ENCODE measurements around the gene SLC2A4. TPM values are rescaled to one million over a fixed set of nuclear protein-coding genes. Genes with fewer than 3 reads are reported as not detected.

The SLC2A4 gene
- total RNA-seq, 2 experiments from 2014 or later: not detected

DNA sequence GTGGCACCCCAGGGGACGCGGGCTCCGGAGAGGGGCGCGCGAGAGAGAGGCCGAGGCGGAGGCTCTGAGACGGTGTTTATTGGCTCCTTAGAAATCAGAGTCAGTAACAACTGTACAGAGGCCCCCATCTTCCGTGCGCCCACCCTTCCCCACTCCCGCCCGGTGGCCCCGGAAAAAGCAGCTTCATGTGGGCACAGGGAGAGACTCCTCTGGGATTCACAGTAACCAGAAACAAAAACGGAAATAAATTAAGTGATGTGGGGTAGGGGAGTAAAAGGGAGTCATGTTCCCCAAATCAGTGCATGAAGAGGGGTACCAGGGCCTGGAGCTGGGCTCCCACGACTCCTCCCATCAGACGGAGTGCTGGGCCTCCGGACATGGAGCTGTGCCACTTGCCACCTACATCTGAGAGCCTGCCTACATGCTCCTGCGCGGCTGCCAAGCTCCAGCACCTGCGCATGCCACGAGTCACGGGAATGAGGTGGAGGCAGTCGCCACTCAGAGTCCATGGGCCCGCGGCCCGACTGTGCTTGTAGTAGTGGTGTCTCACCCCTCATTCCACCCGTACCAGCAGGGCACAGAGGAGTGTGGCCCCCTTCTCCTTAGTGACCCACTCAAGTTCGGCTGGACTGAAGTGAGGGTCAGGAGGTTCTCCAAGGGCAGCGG is 34.2 kb downstream of the SLC2A4 start:
- Mint-ChIP-seq H3K27me3 (no peaks in the 10 kb centered on the region), H3K9me3 (no peaks in the 10 kb centered on the region), H3K4me1 (peaks cover 23% of the 10 kb centered on the region), H3K36me3 (peaks cover 18% of the 10 kb centered on the region), H3K4me3 (peak overlapping the region; percentile 93), H3K27ac (peak overlapping the region; percentile 95)
- ATAC-seq (ENCODE audit: low read depth) (no peak), DNase-seq (no peak)
- POLR2A ChIA-PET: interaction anchor here (0.6 to 5.1 kb wide), 8 partner anchors 11 to 232 kb away, joined by 3 to 51 read pairs (median 6); partner anchors contain the start of genes ACAP1, NEURL4 and POLR2A

DNA sequence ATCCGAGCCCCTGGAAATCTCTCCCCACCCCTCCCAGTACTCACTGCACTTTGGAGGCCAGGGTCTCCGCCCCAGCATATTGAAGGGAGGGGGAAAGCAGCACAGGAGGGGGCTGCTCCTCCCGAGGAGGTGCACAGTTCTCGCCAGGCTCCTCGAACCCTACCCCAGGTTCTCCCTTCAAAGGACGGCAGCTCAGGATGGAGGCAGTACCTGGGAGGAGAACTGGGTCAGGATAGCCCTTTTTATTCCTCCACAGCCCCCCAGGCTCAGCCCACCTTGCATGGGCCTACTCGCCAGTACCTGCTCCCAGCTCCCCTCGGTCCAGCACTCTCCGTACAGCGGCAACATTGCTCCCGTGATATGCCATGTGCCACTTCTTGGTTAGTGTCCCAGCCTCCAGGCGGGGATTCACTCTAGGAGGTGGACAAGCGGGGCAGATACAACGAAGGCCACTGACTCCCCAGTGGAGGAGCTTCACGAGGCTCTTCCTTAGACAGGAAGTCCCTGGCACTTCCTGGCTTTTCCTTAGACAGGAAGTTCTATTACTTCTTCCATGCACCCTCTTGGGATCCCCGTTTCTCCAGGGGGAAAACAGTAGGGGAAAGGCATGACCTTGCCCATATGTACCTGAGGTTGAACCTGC is 35.8 kb downstream of the SLC2A4 start:
- H3K4me3 Mint-ChIP-seq: peak overlapping the region; percentile 30
- H3K4me1 Mint-ChIP-seq: peaks cover 16% of the 10 kb centered on the region
- H3K27me3 Mint-ChIP-seq: no peaks in the 10 kb centered on the region
- POLR2A ChIA-PET: interaction anchor here (1.1 to 5.1 kb wide), 3 partner anchors 12 to 19 kb away, joined by 3 to 51 read pairs (median 6); partner anchors contain the start of genes ACAP1 and NEURL4
- peaks cover 14% of the 10 kb centered on the region for H3K36me3 Mint-ChIP-seq
- H3K27ac Mint-ChIP-seq: no peak overlapping the region
- DNase-seq (no peak), ATAC-seq (ENCODE audit: low read depth) (no peak)
- H3K9me3 Mint-ChIP-seq: no peaks in the 10 kb centered on the region

DNA sequence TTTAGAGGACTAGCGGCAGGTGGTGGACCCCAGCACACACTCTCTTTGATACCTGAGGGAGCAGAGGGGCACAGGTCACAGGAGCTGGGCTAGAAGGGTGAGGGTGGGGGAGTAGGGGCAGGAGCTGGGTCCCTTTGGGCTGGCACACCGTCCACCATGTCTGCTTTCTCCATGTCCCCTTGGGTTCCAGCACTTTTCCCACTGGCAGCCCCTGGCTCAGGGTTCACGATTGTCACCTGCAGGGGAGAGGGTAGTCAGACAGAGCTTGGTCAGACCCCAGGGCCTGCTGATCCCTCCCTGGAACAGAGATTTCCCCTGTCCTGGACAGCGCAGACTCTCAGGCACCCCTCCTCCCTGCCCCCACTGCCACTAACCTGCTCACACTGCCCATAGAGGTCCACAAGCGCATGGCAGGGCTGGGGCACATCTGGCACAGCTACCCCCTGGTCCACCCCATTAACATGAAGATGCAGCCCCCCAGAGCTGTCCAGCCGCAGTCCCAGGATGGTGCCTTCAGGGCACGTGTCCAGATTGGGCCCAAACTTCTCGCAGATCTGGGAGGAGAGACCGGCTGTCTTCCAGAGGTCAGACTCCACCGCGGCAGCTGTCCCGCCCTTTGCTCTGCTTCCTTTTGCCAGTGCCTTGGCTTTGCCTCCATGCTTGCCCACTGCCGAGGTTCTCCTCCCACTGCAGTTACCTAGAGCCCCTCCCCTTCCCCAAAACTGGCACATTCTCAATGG is 36.8 kb downstream of the SLC2A4 start:
- Mint-ChIP-seq H3K4me1 (peaks cover 10% of the 10 kb centered on the region), H3K4me3 (no peak overlapping the region), H3K36me3 (peaks cover 6% of the 10 kb centered on the region), H3K9me3 (no peaks in the 10 kb centered on the region), H3K27ac (no peak overlapping the region), H3K27me3 (no peaks in the 10 kb centered on the region)
- POLR2A ChIA-PET: interaction anchor here (1.1 to 1.5 kb wide), 2 partner anchors 11 to 18 kb away, joined by 3 to 6 read pairs; partner anchors contain the start of genes ACAP1 and NEURL4
- DNase-seq (no peak), ATAC-seq (ENCODE audit: low read depth) (no peak)

DNA sequence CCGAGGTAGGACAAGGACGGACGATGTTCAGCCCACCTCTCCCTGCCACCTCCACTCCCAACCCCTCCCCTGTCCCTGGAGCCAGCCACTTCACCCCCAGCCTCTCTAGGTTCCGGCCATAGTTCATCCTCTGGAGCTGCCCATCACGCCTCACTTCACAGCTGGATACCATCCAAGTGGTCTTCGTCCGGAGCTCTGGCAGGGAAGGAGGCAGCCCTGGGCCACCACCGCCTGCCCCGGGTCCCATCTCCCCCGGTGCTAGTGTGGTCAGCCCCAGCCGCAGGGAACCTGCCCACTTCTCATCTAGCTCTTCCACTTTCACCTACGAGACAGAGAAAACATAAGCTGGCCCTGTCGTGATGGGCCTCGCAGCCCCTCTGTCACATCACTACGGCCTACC is 39.9 kb downstream of the SLC2A4 start:
- Mint-ChIP-seq H3K36me3 (peaks cover 6% of the 10 kb centered on the region), H3K27me3 (no peaks in the 10 kb centered on the region), H3K9me3 (no peaks in the 10 kb centered on the region), H3K27ac (peak overlapping the region; percentile 21), H3K4me1 (peaks cover 4% of the 10 kb centered on the region), H3K4me3 (no peak overlapping the region)
- ATAC-seq (ENCODE audit: low read depth): no peak
- DNase-seq: no peak
- POLR2A ChIA-PET: interaction anchor here (0.6 to 2.5 kb wide), 3 partner anchors 8 to 41 kb away, joined by 4 to 10 read pairs (median 6); partner anchors contain the start of genes ACAP1 and NEURL4

DNA sequence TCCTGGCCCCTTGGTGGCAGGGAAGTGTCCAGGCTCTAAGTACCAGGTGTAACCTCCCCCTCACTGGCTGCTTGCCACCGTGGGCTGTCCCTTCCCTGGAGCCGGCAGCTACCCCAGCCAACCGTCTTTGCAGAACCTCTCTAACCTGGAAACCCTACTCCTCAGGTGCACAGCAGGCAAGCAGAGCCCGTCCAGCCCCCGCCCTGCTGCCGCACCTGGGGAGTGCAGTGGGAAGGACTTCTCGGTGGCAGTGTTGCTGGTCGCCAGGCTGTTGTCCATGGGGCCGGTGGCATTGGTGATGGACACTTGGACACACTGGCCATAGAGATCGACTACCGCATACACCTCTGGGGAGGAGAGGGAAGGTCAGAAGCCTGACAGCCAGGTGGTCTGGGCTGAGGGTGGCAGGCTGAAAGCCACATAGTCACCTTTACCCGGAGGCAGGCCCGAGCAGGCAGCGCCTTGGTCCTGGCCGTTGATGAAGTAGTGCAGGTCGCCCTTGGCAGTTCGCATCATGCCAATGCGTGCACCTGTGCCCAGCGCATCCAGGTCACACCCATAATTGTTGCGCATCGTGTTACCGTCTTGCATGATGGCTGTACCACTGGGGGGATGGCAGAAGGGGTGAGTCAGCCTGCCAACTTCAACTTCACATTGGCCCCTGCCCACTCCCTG is 41.1 kb downstream of the SLC2A4 start:
- Mint-ChIP-seq H3K27ac (no peak overlapping the region), H3K4me3 (no peak overlapping the region), H3K4me1 (peaks cover 4% of the 10 kb centered on the region), H3K27me3 (no peaks in the 10 kb centered on the region), H3K36me3 (peaks cover 4% of the 10 kb centered on the region), H3K9me3 (no peaks in the 10 kb centered on the region)
- POLR2A ChIA-PET: interaction anchor here (0.6 to 2.6 kb wide), 4 partner anchors 14 to 28 kb away, joined by 3 to 21 read pairs (median 4); partner anchors contain the start of gene ACAP1
- DNase-seq (no peak), ATAC-seq (ENCODE audit: low read depth) (no peak)

DNA sequence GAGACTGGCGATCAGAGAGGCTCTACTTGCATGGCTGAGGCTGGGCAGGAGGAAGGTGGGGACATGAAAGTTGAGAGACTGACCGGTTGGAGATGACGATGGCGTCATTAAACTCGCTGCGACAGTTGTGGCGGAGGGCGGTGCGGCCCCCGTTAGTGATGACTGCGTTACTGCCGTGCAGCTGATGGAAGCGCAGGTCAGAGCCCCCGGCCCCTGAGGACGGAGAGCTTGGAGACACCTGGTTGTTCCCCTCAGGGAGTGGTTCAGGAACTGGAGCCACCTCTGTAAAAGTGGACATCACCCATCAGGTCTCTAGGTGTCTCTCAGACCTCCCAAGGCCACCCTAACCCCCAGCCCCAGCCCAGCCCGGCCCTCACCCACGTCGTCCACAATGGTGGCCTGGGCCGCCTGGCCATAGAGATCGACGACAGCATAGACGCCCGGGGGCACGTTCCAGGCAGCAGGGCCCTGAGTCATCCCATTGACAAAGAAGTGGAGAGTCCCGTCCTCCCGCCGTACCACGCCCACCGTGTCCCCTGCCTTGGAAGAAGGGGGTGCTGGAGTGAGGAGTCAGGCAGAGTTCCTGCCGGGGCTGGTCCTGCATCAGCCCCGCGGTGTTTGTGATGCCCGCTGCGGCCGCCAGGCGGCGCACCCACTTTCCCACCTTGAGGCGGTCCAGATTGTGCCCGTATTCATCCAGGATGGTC is 42.4 kb downstream of the SLC2A4 start:
- DNase-seq: peak; percentile 82
- Mint-ChIP-seq H3K4me1 (peaks cover 13% of the 10 kb centered on the region), H3K4me3 (no peak overlapping the region), H3K27me3 (no peaks in the 10 kb centered on the region), H3K36me3 (peaks cover 4% of the 10 kb centered on the region), H3K27ac (peak overlapping the region; percentile 21), H3K9me3 (no peaks in the 10 kb centered on the region)
- peak; percentile 55 for ATAC-seq (ENCODE audit: low read depth)
- POLR2A ChIA-PET: interaction anchor here (1.3 to 2.6 kb wide), 4 partner anchors 13 to 27 kb away, joined by 5 to 21 read pairs (median 10); partner anchors contain the start of gene ACAP1

DNA sequence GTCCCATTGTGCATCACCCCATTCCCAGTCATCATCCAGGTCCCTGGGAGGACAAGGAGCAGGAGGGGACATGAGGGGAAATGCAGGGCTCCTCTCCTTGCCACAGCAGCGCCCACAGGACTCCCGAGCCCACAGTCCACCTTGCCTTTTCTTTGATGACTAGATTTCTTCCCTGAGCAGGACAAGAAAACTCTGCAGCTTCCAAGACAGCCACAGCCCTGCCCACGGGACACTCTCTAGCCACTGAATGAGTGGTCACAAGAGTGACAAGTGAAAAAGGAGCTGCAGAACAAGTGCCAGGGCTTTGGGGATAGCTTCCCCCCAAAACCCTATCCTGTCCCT is 42.9 kb downstream of the SLC2A4 start:
- H3K36me3 Mint-ChIP-seq: peaks cover 4% of the 10 kb centered on the region
- no peaks in the 10 kb centered on the region for H3K9me3 Mint-ChIP-seq
- POLR2A ChIA-PET: interaction anchor here (1.3 to 2.6 kb wide), 3 partner anchors 12 to 27 kb away, joined by 7 to 21 read pairs (median 12); partner anchors contain the start of gene ACAP1
- ATAC-seq (ENCODE audit: low read depth) (no peak), DNase-seq (no peak)
- H3K27ac Mint-ChIP-seq: no peak overlapping the region
- H3K4me3 Mint-ChIP-seq: no peak overlapping the region
- H3K4me1 Mint-ChIP-seq: peaks cover 13% of the 10 kb centered on the region
- H3K27me3 Mint-ChIP-seq: no peaks in the 10 kb centered on the region

DNA sequence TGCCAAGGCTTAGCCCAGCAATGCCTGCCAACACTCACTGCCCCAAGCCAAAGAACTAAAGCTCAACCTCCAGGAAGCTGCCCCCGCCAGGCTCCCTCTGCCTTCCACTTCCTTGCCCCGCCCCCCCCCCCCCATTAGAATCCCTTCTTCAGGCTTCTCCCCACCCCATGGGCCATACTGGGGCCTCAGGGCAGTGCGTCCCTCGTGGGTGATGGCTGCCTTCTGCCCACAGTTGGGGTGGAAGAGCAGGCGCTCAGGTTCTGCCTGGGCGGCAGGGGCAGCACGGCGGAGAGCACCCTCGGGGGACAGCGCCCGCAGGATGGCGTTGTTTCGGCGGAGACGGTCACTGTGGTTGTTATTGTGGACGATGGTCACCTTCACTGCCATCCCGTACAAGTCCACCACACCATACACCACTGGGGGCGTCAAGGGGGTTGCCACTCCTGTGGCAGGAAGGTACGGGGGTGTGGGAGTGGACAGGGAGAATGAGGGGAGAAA is 43.6 kb downstream of the SLC2A4 start:
- H3K4me1 Mint-ChIP-seq: peaks cover 14% of the 10 kb centered on the region
- POLR2A ChIA-PET: interaction anchor here (1.3 to 2.6 kb wide), 3 partner anchors 11 to 26 kb away, joined by 7 to 21 read pairs (median 12); partner anchors contain the start of gene ACAP1
- no peak overlapping the region for H3K27ac Mint-ChIP-seq
- H3K36me3 Mint-ChIP-seq: peaks cover 4% of the 10 kb centered on the region
- DNase-seq (no peak), ATAC-seq (ENCODE audit: low read depth) (no peak)
- H3K9me3 Mint-ChIP-seq: no peaks in the 10 kb centered on the region
- H3K4me3 Mint-ChIP-seq: no peak overlapping the region
- no peaks in the 10 kb centered on the region for H3K27me3 Mint-ChIP-seq

DNA sequence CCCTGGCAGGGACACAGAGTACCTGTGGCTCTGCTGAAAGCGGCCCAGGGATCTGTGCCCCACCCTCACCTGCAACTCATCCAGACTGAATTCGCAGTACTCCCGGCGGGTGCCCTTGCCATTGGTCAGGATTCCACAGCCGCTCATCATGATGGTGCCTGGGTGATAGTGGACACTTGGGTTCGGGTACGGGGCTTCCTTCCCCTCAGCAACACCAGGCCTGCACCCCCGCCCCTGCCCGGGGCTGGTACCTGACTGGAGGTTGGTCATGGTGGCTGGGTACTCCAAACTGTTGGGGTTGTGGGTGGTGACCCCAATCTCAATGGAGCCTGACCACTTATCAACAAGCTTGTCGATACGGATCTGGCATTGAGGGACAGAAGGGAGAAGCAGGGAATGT is 44.7 kb downstream of the SLC2A4 start:
- ATAC-seq (ENCODE audit: low read depth) (no peak), DNase-seq (no peak)
- POLR2A ChIA-PET: interaction anchor here (1.5 to 4.5 kb wide), 2 partner anchors 11 to 16 kb away, joined by 3 to 33 read pairs; partner anchors contain the start of gene ACAP1
- Mint-ChIP-seq H3K4me3 (no peak overlapping the region), H3K4me1 (peaks cover 16% of the 10 kb centered on the region), H3K27ac (no peak overlapping the region), H3K9me3 (no peaks in the 10 kb centered on the region), H3K36me3 (peaks cover 2% of the 10 kb centered on the region), H3K27me3 (no peaks in the 10 kb centered on the region)

DNA sequence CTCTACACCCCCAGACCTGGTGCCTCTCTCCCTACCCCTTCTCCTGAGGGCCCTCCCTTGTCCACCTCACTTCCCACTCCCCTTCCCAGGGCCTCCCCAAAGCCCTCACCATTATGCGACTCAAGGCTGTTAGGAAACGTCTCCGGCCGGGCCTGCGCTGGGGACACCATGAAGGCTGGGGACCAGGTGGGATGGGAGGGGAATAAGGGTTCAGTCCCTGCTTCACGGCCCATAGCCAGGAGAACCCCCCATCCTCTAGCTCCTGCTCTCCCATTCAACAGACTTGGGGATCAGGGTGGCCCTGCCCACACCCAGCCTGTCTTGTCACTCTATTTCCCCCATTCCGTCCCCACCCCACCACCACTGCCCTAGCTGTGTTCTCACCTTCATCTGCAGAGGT is 45.5 kb downstream of the SLC2A4 start:
- DNase-seq (no peak), ATAC-seq (ENCODE audit: low read depth) (no peak)
- Mint-ChIP-seq H3K9me3 (no peaks in the 10 kb centered on the region), H3K27me3 (no peaks in the 10 kb centered on the region), H3K36me3 (peaks cover 2% of the 10 kb centered on the region), H3K27ac (no peak overlapping the region), H3K4me1 (peaks cover 18% of the 10 kb centered on the region), H3K4me3 (no peak overlapping the region)
- POLR2A ChIA-PET: interaction anchor here (1.2 to 4.5 kb wide), 3 partner anchors 10 to 24 kb away, joined by 3 to 33 read pairs (median 4); partner anchors contain the start of gene ACAP1

DNA sequence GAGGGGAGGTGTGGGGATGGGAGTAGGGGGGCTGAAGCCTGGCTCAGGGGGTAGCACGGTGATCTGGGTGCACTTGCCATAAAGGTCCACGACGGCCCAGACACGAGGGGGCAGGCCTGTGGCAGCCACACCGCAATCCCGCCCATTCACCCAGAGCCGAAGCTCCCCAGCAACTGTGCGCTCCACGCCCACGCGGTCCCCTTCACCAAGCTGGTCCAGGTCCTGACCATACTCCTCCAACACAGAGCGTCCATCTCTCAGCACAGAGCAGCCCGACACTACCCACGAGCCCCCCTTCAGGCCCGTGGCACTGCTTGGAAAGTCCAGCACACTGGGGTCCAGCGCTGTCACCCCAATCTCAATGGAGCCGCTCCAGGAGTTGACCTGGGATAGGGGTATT is 46.0 kb downstream of the SLC2A4 start:
- ATAC-seq (ENCODE audit: low read depth) (no peak), DNase-seq (no peak)
- POLR2A ChIA-PET: interaction anchor here (1.2 to 4.5 kb wide), 3 partner anchors 10 to 24 kb away, joined by 3 to 33 read pairs (median 4); partner anchors contain the start of gene ACAP1
- Mint-ChIP-seq H3K36me3 (peaks cover 2% of the 10 kb centered on the region), H3K27me3 (no peaks in the 10 kb centered on the region), H3K27ac (no peak overlapping the region), H3K4me3 (no peak overlapping the region), H3K4me1 (peaks cover 22% of the 10 kb centered on the region), H3K9me3 (no peaks in the 10 kb centered on the region)

DNA sequence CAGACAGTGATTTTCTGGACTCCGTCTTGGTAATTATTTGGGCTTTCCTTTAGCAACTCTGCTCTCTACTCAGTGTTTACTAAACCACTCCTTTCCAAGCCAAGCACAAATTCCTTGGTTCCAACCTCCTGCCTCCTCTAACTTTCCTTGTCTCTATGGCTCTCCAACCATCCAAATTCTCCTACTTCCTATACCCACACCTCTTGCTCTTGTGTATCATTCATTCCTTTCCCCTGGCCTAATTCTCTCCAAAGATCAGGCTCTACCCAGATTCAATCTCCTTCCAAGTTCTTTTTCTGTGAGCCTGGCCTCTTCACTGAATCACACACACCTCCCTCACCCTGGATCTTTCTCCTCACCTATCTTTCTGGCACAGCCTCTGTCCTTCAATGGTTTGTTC is 46.5 kb downstream of the SLC2A4 start:
- Mint-ChIP-seq H3K27me3 (no peaks in the 10 kb centered on the region), H3K27ac (peak overlapping the region; percentile 82), H3K4me1 (peaks cover 25% of the 10 kb centered on the region), H3K9me3 (no peaks in the 10 kb centered on the region), H3K36me3 (peaks cover 2% of the 10 kb centered on the region), H3K4me3 (peak overlapping the region; percentile 88)
- ATAC-seq (ENCODE audit: low read depth): no peak
- POLR2A ChIA-PET: interaction anchor here (1.2 to 4.5 kb wide), 5 partner anchors 9 to 23 kb away, joined by 4 to 33 read pairs (median 22); partner anchors contain the start of genes ACAP1 and GPS2
- DNase-seq: no peak

Measured in activated naive CD8-positive, alpha-beta T cell treated with anti-CD3 and anti-CD28 coated beads, Interleukin-2, amount 10 ng/mL, durations not matched to agents 7 days and 5 days (primary cell).